H1 (cell line): ENCODE data around the gene NDUFS5.

Source experiments
- ATF2 ChIP-seq: IDR thresholded peaks from 2 replicates; pipeline ENCODE4 v1.6.1; 2012; ENCODE audit warnings: low read length, inconsistent platforms
- EP300 ChIP-seq, 2 experiments: IDR thresholded peaks; 1 replicate in 1 of 2; 2 replicates in 1 of 2; pipeline ENCODE4 v1.6.1; 2011 to 2012; ENCODE audit warnings: low read depth in 2 of 2, low read length in 2 of 2, mild to moderate bottlenecking in 2 of 2, borderline replicate concordance in 1 of 2, inconsistent platforms in 1 of 2, moderate library complexity in 1 of 2
- EZH2 ChIP-seq: fragments of 200-600 bp; sonication (generic); IDR thresholded peaks from 2 replicates; pipeline ENCODE4 v1.7.1; 2012; ENCODE audit warnings: low read depth, mild to moderate bottlenecking, moderate library complexity, low read length, inconsistent platforms; ENCODE audit not compliant: severe bottlenecking
- HDAC6 ChIP-seq: IDR thresholded peaks from one replicate; pipeline ENCODE4 v1.7.1; 2012; ENCODE audit warnings: low read depth, mild to moderate bottlenecking, inconsistent platforms, low read length, moderate library complexity
- JUN ChIP-seq: IDR thresholded peaks from 2 replicates; pipeline ENCODE4 v1.6.1; 2011; ENCODE audit warnings: low read depth, mild to moderate bottlenecking, improper control_type of control experiment, low read length
- MAX ChIP-seq: IDR thresholded peaks from 2 replicates; pipeline ENCODE4 v1.6.1; 2012; ENCODE audit warnings: inconsistent platforms
- POLR2AphosphoS5 ChIP-seq: IDR thresholded peaks from 2 replicates; pipeline ENCODE4 v1.6.1; 2011; ENCODE audit warnings: low read depth, low read length
- RXRA ChIP-seq: IDR thresholded peaks from 2 replicates; pipeline ENCODE4 v1.6.1; 2011; ENCODE audit warnings: low read depth, mild to moderate bottlenecking, low read length, moderate library complexity; ENCODE audit not compliant: insufficient read depth

- TF ChIP-seq EZH2 (no peak), JUN (no peak), EP300 (IDR thresholded peaks at IDR 0.05; ENCODE audit: borderline replicate concordance in 1 of 2, low read depth in 2 of 2, low read length in 2 of 2) (no peak), POLR2AphosphoS5 (no peak), ATF2 (no peak), HDAC6 (no peak), MAX (no peak), RXRA (no peak)
These were observed 56.1 kb downstream of the NDUFS5 start for GRCh38 chr1:39082010-39082799.
